Measurements from ENCODE around the gene DEFB128. TPM values are rescaled to one million over a fixed set of nuclear protein-coding genes. Genes with fewer than 3 reads are reported as not detected.
"Not testable (repeated sequence)": the region's sequence is repeated elsewhere in the genome, so short reads cannot be mapped to it uniquely, and the experiment has no call there.

DEFB128 gene
- total RNA-seq, 2 donors from 2014 or later: not detected

GRCh38 chr20:203630-204029 is 14.1 kb upstream of the DEFB128 start:
- not testable (repeated sequence) for H3K27ac Mint-ChIP-seq; ATAC-seq (replicated peaks); H3K4me3 Mint-ChIP-seq; H3K9me3 Mint-ChIP-seq; H3K36me3 Mint-ChIP-seq (ENCODE audit: low read depth); H3K4me1 Mint-ChIP-seq
- peaks cover 10% of the 10 kb centered on the region for H3K27me3 Mint-ChIP-seq

GRCh38 chr20:199996-200395 is 10.5 kb upstream of the DEFB128 start:
- no peak for ATAC-seq (replicated peaks)
- Mint-ChIP-seq H3K4me3 (no peak overlapping the region), H3K27ac (no peak overlapping the region), H3K27me3 (peaks cover 15% of the 10 kb centered on the region), H3K4me1 (no peaks in the 10 kb centered on the region), H3K36me3 (ENCODE audit: low read depth) (no peaks in the 10 kb centered on the region), H3K9me3 (no peaks in the 10 kb centered on the region)

DNA sequence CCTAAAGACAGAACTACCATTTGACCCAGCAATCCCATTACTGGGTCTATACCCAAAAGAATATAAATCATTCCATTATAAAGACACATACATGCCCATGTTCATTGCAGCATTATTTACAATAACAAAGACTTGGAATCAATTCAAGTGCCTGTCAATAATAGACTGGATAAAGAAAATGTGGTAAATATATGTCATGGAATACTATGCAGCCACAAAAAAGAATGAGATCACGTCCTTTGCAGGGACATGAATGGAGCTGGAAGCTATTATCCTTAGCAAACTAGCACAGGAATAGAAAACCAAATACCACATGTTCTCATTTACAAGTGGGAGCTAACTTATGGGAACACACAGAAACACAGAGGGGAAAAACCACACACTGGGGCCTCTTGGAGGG is 8.7 kb upstream of the DEFB128 start:
- H3K27me3 Mint-ChIP-seq: peaks cover 18% of the 10 kb centered on the region
- no peaks in the 10 kb centered on the region for H3K9me3 Mint-ChIP-seq
- ATAC-seq (replicated peaks): no peak
- no peak overlapping the region for H3K4me3 Mint-ChIP-seq
- H3K36me3 Mint-ChIP-seq (ENCODE audit: low read depth): no peaks in the 10 kb centered on the region
- H3K4me1 Mint-ChIP-seq: no peaks in the 10 kb centered on the region
- H3K27ac Mint-ChIP-seq: no peak overlapping the region

DNA sequence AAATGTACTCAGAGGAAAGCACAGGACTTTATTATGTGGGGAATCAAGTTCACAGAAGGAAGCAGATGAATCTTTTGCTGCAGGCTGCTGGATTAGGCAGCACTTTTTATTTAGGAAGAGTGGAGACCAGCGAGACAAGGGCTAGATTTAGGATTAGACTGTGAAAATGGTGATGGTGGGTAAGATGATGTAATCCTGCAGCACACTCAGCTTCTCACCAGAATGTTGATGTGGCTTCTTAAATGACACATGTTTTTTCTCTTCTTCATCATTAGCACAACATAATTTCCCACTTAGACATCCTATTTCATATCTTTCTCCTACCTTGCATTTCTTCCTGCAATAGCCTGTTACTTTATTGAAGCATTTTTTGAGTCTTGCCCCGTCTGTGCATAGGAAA is 1.8 kb downstream of the DEFB128 start:
- Mint-ChIP-seq H3K4me1 (no peaks in the 10 kb centered on the region), H3K27ac (no peak overlapping the region), H3K4me3 (no peak overlapping the region), H3K9me3 (peaks cover 11% of the 10 kb centered on the region), H3K27me3 (peaks cover 45% of the 10 kb centered on the region), H3K36me3 (ENCODE audit: low read depth) (no peaks in the 10 kb centered on the region)
- ATAC-seq (replicated peaks): no peak

DNA sequence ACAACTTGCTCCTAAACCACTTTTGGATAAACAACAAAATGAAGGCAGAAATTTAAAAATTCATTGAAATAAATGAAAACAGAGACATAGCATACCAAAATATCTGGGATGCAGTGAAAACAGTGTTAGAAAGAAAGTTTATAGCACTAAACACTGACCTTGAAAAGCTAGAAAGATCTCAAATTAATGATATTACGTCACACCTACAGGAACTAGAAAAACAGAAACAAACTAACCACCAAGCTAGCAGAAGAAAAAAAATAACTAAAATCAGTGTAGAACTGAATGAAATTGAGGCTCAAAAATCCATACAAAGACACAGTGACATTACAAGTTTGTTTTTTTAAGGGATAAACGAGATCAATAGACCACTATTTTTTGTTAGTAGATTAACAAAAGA is 5.2 kb downstream of the DEFB128 start:
- H3K36me3 Mint-ChIP-seq (ENCODE audit: low read depth): no peaks in the 10 kb centered on the region
- ATAC-seq (replicated peaks): no peak
- peaks cover 11% of the 10 kb centered on the region for H3K9me3 Mint-ChIP-seq
- H3K4me3 Mint-ChIP-seq: no peak overlapping the region
- no peak overlapping the region for H3K27ac Mint-ChIP-seq
- H3K27me3 Mint-ChIP-seq: peaks cover 50% of the 10 kb centered on the region
- H3K4me1 Mint-ChIP-seq: no peaks in the 10 kb centered on the region

DNA sequence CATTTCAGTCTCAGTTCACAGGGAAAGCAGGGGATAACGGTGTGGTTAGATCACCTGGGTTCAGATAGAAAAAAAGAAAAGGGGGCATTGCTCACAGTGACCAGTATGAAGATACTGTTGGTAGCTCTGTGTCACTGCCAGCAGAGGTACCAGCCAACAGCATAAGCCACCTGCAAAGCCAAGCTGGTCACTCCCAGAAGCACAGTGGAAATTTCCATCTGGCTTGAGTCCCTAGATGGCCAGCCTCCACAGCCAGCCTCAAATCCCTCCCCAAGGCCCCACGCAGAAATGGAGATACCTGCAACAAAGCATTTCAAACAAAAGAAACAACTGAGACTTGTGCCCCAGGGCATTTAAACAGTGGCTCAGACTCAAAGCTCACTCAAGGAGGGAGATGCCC is 20.6 kb downstream of the DEFB128 start:
- H3K4me3 Mint-ChIP-seq: no peak overlapping the region
- peaks cover 6% of the 10 kb centered on the region for H3K4me1 Mint-ChIP-seq
- no peaks in the 10 kb centered on the region for H3K9me3 Mint-ChIP-seq
- no peaks in the 10 kb centered on the region for H3K36me3 Mint-ChIP-seq (ENCODE audit: low read depth)
- H3K27me3 Mint-ChIP-seq: peaks cover 3% of the 10 kb centered on the region
- ATAC-seq (replicated peaks): no peak
- H3K27ac Mint-ChIP-seq: no peak overlapping the region

- H3K4me1 Mint-ChIP-seq: peaks cover 6% of the 10 kb centered on the region
- H3K27me3 Mint-ChIP-seq: peaks cover 12% of the 10 kb centered on the region
- H3K27ac Mint-ChIP-seq: no peak overlapping the region
- no peak overlapping the region for H3K4me3 Mint-ChIP-seq
- H3K9me3 Mint-ChIP-seq: no peaks in the 10 kb centered on the region
- H3K36me3 Mint-ChIP-seq (ENCODE audit: low read depth): no peaks in the 10 kb centered on the region
- no peak for ATAC-seq (replicated peaks)
Measured at GRCh38 chr20:164618-165017, 24.9 kb downstream of the DEFB128 start.

GRCh38 chr20:157154-157553 is 32.4 kb downstream of the DEFB128 start, which contains the start of gene DEFB127:
DEFB127 (plus strand) TSS chr20:157454; CDS start chr20:157545, 91 bp downstream.
- H3K4me1 Mint-ChIP-seq: no peaks in the 10 kb centered on the region
- no peaks in the 10 kb centered on the region for H3K9me3 Mint-ChIP-seq
- H3K27ac Mint-ChIP-seq: no peak within 1 kb of the TSS
- no peaks in the 10 kb centered on the region for H3K36me3 Mint-ChIP-seq (ENCODE audit: low read depth)
- H3K4me3 Mint-ChIP-seq: no peak within 1 kb of the TSS
- H3K27me3 Mint-ChIP-seq: peaks cover 39% of the 10 kb centered on the region
- no peak for ATAC-seq (replicated peaks)

DNA sequence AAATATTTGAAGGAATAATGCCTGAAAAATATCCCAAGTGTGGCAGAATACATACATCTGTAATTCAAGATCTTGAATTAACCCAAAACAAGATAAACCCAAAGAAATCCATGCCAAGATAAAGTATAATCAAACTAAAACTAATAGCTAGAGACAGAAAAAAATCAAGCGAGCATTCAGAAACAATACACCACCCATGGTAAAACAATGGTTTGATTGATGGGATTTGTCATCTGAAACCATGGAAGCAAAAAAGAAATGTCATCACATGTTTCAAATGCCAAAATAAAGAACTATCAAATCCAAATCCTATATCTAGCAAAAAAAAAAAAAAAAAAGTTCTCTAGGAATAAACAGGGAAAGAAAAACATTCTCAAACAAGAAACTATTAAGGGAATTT is 37.4 kb downstream of the DEFB128 start:
- H3K4me3 Mint-ChIP-seq: no peak overlapping the region
- no peaks in the 10 kb centered on the region for H3K36me3 Mint-ChIP-seq (ENCODE audit: low read depth)
- no peaks in the 10 kb centered on the region for H3K4me1 Mint-ChIP-seq
- no peak for ATAC-seq (replicated peaks)
- peaks cover 33% of the 10 kb centered on the region for H3K27me3 Mint-ChIP-seq
- H3K9me3 Mint-ChIP-seq: no peaks in the 10 kb centered on the region
- H3K27ac Mint-ChIP-seq: no peak overlapping the region

DNA sequence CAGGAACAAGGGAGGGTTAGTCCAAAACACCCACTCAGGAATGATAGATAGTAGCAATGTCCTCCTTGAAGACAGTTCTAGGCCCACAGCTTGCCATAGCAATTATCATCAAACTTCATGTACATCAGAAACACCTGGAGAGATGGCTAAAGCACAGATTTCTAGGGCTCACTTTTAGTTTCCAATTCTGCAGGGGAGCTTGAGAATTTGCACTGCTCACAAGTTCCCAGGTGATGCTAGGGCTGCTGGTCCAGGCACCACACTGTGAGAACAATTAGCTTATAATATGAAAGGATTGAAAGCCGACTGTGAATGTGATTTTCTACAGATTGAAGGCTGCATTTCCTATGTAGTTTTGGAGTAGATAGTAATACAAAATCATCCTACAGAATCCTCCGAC is 43.6 kb downstream of the DEFB128 start:
- Mint-ChIP-seq H3K4me3 (no peak overlapping the region), H3K27me3 (peaks cover 36% of the 10 kb centered on the region)

GRCh38 chr20:142290-142689 is 47.2 kb downstream of the DEFB128 start, which contains the start of gene DEFB126:
DEFB126 (plus strand) TSS chr20:142590; CDS start chr20:142629, 39 bp downstream.
- Mint-ChIP-seq H3K4me3 (no peak within 1 kb of the TSS), H3K4me1 (no peaks in the 10 kb centered on the region), H3K27me3 (peaks cover 48% of the 10 kb centered on the region), H3K36me3 (ENCODE audit: low read depth) (no peaks in the 10 kb centered on the region), H3K9me3 (peaks cover 5% of the 10 kb centered on the region), H3K27ac (no peak within 1 kb of the TSS)
- no peak for ATAC-seq (replicated peaks)

More for the DNA sequence above, 43.6 kb downstream of the DEFB128 start:
- Mint-ChIP-seq H3K36me3 (ENCODE audit: low read depth) (no peaks in the 10 kb centered on the region), H3K9me3 (no peaks in the 10 kb centered on the region), H3K27ac (no peak overlapping the region), H3K4me1 (no peaks in the 10 kb centered on the region)
- no peak for ATAC-seq (replicated peaks)

Other genes starting within 250 kb of the DEFB128 start
- not detected for gene DEFB125, start 102.0 kb downstream of the DEFB128 start, total RNA-seq
- gene DEFB126, start 47.1 kb downstream of the DEFB128 start, total RNA-seq: not detected
- not detected for gene DEFB127, start 32.3 kb downstream of the DEFB128 start, total RNA-seq
- gene DEFB129, start 37.5 kb upstream of the DEFB128 start, total RNA-seq: not detected
- gene DEFB132, start 68.0 kb upstream of the DEFB128 start, total RNA-seq: not detected
- 1 to 10 TPM; 5.2 to 6.0 TPM for gene C20orf96, start 101.0 kb upstream of the DEFB128 start, total RNA-seq
- 10 to 100 TPM; 16.0 to 16.6 TPM for gene ZCCHC3, start 107.9 kb upstream of the DEFB128 start, total RNA-seq
- 1 to 10 TPM; 4.0 to 6.5 TPM for gene SOX12, start 135.8 kb upstream of the DEFB128 start, total RNA-seq
- 1 to 10 TPM; 4.3 to 5.2 TPM for gene NRSN2, start 157.4 kb upstream of the DEFB128 start, total RNA-seq
- gene TRIB3, start 191.0 kb upstream of the DEFB128 start, total RNA-seq: 10 to 100 TPM; 13.4 to 20.0 TPM
- 10 to 100 TPM; 81.9 to 84.0 TPM for gene RBCK1, start 218.6 kb upstream of the DEFB128 start, total RNA-seq

Data from activated T-helper 17 cell treated with anti-CD3 and anti-CD28 coated beads, Interleukin-2, amount 50 U/mL, for 72 hours (primary cell).